ENCODE measurements around the gene RNF224.
"Not testable (repeated sequence)": the region's sequence is repeated elsewhere in the genome, so short reads cannot be mapped to it uniquely, and the experiment has no call there.

Gene RNF224

DNA sequence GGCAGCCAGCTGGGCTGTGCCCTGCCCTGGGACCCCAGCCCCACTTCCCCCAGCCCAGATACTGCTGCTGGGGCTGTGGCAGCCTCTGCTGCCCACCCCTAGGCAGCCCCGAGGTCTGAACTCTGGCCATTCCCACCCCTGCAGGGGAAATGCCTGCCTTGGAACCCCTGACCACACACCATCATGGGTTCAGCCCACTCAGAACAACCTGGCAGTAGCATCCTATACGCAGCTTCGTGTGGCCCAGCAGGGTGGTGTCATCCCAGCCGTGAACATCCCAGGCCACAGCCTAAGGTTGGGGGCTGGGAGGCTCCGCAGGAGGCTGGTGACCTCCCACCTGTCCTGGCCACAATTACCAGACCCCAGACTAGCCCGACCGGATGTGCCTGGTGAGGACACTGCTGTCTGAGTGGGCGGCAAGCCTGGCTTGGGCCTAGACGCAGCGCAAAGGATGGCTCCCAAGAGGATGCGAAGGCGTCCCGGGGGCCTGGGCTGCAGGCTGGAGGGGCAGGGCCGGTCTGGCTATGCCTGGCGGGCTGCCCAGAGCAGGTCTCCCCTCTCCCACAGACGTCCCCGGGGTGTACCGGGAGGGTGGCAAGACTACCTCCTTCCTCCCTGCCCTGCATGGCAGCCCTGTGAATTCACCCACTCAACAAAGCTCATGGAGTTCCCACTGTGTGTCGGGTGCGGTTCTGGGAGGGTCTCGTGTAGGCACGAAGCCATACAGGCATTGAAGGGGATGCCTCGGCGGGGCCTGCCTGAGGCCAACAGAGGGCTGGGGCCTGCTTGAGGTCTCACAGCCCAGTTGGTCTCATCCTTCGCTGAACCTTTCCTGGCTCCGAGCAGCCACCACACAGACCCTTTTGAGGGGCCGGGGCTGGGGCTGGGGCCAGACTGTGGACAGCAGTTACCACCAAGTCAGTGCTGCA is 1.9 kb downstream of the RNF224 start:
- DNase-seq = no peak

- no peak for DNase-seq
Measured at GRCh38 chr9:137229903-137230704, 2.8 kb downstream of the RNF224 start.

GRCh38 chr9:137230705-137231371 is 3.5 kb downstream of the RNF224 start, which contains the start of gene SLC34A3:
SLC34A3 (plus strand) TSS chr9:137230901; CDS start chr9:137231703, 802 bp downstream.
- DNase-seq = no peak

GRCh38 chr9:137231372-137232039 is 4.2 kb downstream of the RNF224 start:
- DNase-seq = no peak

- no peak for DNase-seq
Measured at GRCh38 chr9:137232101-137232500, 4.8 kb downstream of the RNF224 start.

DNA sequence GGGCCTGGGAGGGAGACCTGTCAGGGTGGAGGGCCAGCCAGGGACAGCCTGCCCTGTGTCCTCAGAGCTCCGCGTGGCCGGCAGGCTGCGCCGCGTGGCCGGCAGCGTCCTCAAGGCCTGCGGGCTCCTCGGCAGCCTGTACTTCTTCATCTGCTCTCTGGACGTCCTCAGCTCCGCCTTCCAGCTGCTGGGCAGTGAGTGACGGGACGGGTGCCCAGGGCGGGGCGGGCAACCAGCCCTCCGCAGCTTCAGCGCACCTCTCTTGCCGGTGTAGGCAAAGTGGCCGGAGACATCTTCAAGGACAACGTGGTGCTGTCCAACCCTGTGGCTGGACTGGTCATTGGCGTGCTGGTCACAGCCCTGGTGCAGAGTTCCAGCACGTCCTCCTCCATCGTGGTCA is 5.2 kb downstream of the RNF224 start:
- DNase-seq = no peak

DNA sequence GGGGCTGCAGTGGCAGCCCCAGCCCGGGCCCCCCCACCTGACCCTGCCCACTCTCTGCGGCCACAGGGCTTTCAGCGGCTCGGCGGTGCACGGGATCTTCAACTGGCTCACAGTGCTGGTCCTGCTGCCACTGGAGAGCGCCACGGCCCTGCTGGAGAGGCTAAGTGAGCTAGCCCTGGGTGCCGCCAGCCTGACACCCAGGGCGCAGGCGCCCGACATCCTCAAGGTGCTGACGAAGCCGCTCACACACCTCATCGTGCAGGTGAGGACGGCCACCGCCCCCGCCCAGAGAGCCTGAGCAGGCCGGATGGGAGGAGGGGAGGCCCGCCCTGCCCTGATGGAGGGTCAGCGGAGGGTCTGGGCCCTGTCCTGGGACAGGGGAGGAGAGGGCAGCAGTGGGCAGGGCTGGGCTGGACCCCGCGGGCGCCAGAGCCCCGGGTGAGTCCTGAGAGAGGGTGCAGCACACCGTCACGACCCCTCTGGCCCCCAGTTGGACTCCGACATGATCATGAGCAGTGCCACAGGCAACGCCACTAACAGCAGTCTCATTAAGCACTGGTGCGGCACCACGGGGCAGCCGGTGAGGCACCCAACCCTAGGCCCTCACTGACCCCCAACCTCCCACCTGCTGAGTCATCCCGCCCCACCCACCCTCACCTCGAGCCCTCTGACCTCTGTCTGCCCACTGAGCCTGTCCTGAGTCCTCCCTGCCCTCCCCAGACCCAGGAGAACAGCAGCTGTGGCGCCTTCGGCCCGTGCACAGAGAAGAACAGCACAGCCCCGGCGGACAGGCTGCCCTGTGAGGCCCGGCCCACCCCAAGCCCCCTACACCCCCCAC is 6.1 kb downstream of the RNF224 start:
- DNase-seq = no peak

DNA sequence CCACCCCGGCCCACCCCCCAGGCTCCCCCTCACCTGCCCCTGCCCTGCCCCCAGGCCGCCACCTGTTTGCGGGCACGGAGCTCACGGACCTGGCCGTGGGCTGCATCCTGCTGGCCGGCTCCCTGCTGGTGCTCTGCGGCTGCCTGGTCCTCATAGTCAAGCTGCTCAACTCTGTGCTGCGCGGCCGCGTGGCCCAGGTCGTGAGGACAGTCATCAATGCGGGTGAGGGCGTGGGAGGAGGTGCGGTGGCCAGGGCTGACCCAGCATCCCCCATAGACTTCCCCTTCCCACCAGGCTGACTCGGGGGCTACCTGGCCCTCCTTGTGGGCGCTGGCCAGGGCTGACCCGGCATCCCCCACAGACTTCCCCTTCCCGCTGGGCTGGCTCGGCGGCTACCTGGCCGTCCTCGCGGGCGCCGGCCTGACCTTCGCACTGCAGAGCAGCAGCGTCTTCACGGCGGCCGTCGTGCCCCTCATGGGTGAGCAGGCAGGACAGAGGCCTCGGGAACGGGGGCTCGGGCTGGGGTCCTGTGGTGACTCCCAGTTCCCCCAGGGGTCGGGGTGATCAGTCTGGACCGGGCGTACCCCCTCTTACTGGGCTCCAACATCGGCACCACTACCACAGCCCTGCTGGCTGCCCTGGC is 6.9 kb downstream of the RNF224 start:
- no peak for DNase-seq

- no peak for DNase-seq
Measured at GRCh38 chr9:137234758-137235423, 7.6 kb downstream of the RNF224 start.

DNA sequence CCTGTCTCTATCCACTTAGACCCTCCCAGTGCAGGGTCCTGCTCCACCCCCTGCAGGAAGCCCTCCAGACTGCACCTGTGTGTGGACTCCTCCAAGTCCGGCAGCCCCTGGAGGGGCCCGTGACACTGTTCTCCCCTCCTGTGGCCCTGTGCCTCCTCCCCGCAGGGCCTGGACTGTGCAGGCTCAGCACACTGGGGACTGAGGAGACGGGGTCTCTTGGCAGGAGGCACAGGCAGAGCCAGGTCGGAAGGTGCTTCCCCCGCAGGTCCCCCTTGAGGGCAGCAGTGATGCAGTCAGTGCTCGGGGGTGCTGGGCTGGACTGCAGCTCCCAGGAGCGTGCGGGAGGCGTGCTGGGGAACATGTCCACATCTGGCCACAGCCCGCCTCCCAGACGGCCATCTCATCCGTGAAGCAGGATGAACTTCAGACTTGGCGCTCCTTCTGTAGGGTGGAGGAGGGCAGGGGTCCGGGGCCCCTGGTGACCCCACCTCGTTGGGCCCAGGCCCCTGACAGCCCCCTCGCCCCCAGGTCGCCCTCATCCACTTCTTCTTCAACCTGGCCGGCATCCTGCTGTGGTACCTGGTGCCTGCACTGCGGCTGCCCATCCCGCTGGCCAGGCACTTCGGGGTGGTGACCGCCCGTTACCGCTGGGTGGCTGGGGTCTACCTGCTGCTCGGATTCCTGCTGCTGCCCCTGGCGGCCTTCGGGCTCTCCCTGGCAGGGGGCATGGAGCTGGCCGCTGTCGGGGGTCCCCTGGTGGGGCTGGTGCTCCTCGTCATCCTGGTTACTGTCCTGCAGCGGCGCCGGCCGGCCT is 8.3 kb downstream of the RNF224 start:
- no peak for DNase-seq

DNA sequence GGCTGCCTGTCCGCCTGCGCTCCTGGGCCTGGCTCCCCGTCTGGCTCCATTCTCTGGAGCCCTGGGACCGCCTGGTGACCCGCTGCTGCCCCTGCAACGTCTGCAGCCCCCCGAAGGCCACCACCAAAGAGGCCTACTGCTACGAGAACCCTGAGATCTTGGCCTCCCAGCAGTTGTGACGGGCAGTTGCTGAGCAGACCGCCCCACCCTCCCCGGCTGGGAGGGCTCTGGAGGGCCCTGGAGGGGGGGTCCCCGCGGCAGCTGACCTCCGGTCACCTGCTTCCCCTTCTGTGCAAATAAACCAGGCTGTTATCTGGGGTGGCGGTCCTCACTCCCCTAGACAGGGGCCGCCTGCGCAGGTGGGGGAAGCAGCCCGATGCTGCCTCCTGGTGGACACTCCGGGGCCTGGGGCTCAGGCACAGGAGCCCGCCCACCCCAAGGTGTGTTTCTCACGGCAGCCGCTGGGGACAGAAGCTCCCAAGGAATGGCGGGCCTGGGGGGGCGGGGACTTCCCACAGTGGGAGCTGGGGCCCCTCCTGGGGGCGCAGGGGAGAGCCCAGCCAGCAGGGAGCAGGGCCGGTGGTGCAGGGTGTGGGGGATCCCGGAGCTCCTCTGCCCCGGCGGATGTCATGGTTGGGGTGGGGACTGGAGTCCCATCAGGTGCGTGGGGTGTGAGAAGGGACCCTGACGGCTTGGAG is 9.1 kb downstream of the RNF224 start:
- no peak for DNase-seq

- DNase-seq = no peak
Measured at GRCh38 chr9:137236936-137237421, 9.7 kb downstream of the RNF224 start.

- DNase-seq = no peak
Measured at GRCh38 chr9:137237759-137238726, 10.7 kb downstream of the RNF224 start.

DNA sequence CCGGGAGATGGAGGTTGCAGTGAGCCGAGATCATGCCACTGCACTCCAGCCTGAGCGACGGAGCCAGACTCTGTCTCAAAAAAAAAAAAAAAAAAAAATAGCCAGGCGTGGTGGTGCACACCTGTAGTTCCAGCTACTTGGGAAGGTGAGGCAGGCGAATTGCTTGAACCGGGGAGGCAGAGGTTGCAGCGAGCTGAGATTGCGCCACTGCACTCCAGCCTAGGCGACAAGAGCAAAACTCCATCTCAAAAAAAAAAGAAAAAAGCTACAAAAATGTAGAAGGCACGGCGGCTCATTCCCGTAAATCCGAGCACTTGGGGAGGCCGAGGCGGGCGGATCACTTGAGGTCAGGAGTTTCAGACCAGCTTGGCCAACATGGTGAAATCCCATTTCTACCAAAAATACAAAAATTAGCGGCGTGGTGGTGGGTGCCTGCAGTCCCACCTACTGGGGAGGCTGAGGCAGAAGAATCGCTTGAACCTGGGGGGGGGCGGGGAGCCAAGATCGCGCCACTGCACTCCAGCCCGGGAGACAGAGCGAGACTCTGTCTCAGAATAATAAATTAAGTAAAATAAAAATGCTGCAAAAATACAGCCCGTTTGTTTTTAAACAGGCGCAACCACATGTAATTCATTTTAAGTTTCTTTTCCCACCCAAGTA is 12.4 kb downstream of the RNF224 start:
- not testable (repeated sequence) for DNase-seq

- no peak for DNase-seq
Measured at GRCh38 chr9:137240318-137240840, 13.1 kb downstream of the RNF224 start.

GRCh38 chr9:137240841-137241489 is 13.7 kb downstream of the RNF224 start, which contains the start of gene TUBB4B:
TUBB4B (plus strand) TSS chr9:137241287; CDS start chr9:137241361, 74 bp downstream.
- DNase-seq = peak; percentile 97 to 99

All from cerebellar nuclear complex (tissue), 1 donor.